Muscle of leg (tissue), 11 donors: ENCODE results near the gene PSMD13. TPM values are rescaled to one million over a fixed set of nuclear protein-coding genes. Genes with fewer than 3 reads are reported as not detected.
A peak's percentile ranks its signal among the peaks of the same experiment; 100 is the strongest.

ENCODE experiments used
- DNase-seq: peaks from one replicate; pipeline ENCODE4 v3.0.0; 2013
- H3K27ac ChIP-seq: one replicate; pipeline ENCODE4 v1.5.1; 2013; ENCODE audit warnings: mild to moderate bottlenecking, low read length, control low read depth
- H3K27me3 ChIP-seq: one replicate; pipeline ENCODE4 v1.6.1; 2013; ENCODE audit warnings: low read length; ENCODE audit not compliant: control insufficient read depth, insufficient read depth
- H3K36me3 ChIP-seq: one replicate; pipeline ENCODE4 v1.6.1; 2013; ENCODE audit warnings: low read length; ENCODE audit not compliant: control insufficient read depth, insufficient read depth
- H3K4me1 ChIP-seq: one replicate; pipeline ENCODE4 v1.6.1; 2013; ENCODE audit warnings: low read length; ENCODE audit not compliant: control insufficient read depth, insufficient read depth
- H3K4me3 ChIP-seq: one replicate; pipeline ENCODE4 v1.5.1; 2013; ENCODE audit warnings: low read length, control low read depth
- H3K9me3 ChIP-seq: replicated peaks from 2 replicates; pipeline ENCODE4 v1.6.1; 2013; ENCODE audit warnings: low read depth, low read length; ENCODE audit not compliant: control insufficient read depth
- WGBS: methylation state at CpG from one replicate; pipeline ENCODE4 v1.1.5; 2013; ENCODE audit warnings: missing lambda C conversion rate; ENCODE audit not compliant: insufficient coverage; 5-methylcytosine and 5-hydroxymethylcytosine counted together
- polyA plus RNA-seq, 8 donors: library from polyadenylated mRNA; unstranded; fragments of 120-200 nt; gene quantifications; one replicate each; pipeline versions ENCODE4 v1.2.1 to v1.2.3, GENCODE V29; 2013; ENCODE audit warnings: inconsistent platforms in 1 of 8, low replicate concordance in 1 of 8; ENCODE audit not compliant: insufficient read length in 8 of 8, insufficient read depth in 1 of 8
- total RNA-seq: library from RNA; stranded (reverse); fragments of 120-200 nt; gene quantifications from one replicate; pipeline ENCODE4 v1.2.4, GENCODE V29; 2013

Gene PSMD13
- total and polyA plus RNA-seq, 9 donors, result 82.6 to 115 (median 106) TPM

- 85% methylated on average over 14 of the region's 18 CpGs for WGBS
- no peak for DNase-seq
Observed at GRCh38 chr11:293271-293851, 56.6 kb downstream of the PSMD13 start.

GRCh38 chr11:293852-294661, 57.3 kb downstream of the PSMD13 start:
- Histone ChIP-seq H3K4me1 (peaks cover 18% of the 10 kb centered on the region), H3K27me3 (peaks cover 2% of the 10 kb centered on the region), H3K27ac (no peak overlapping the region), H3K4me3 (no peak overlapping the region), H3K9me3 (no peaks in the 10 kb centered on the region), H3K36me3 (peaks cover 6% of the 10 kb centered on the region)
- DNase-seq, result no peak
- 83% methylated on average over 18 of the region's 27 CpGs for WGBS

More at GRCh38 chr11:293271-293851, 56.6 kb downstream of the PSMD13 start:
- H3K36me3 ChIP-seq, result peaks cover 6% of the 10 kb centered on the region
- H3K4me3 ChIP-seq, result no peak overlapping the region
- H3K27ac ChIP-seq, result no peak overlapping the region
- peaks cover 4% of the 10 kb centered on the region for H3K27me3 ChIP-seq
- peaks cover 20% of the 10 kb centered on the region for H3K4me1 ChIP-seq
- no peaks in the 10 kb centered on the region for H3K9me3 ChIP-seq

DNA sequence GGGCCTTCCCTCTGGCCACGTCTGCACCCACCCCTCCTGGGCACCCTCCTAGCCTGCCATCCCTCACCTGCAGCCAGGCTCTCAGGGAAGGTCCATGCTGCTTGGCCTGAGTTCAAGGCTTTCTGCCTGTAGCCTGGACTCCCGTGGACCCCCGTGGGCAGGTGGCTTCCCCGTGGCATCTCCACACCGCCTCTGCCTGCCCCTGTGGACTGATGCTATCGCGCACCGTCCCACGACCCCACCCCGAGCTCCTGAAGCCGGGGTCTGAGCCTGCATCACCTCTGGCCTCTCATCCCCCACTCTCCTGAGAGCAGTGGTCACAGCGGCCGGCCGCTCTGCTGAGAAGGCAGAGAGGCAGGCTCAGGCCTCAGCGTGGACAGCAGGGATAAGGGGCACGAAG, 58.0 kb downstream of the PSMD13 start:
- no peak for DNase-seq
- Histone ChIP-seq H3K27me3 (peaks cover 3% of the 10 kb centered on the region), H3K9me3 (no peaks in the 10 kb centered on the region), H3K4me1 (peaks cover 15% of the 10 kb centered on the region), H3K27ac (no peak overlapping the region), H3K36me3 (peaks cover 6% of the 10 kb centered on the region), H3K4me3 (no peak overlapping the region)
- WGBS, result 83% methylated on average over 15 of the region's 16 CpGs

DNA sequence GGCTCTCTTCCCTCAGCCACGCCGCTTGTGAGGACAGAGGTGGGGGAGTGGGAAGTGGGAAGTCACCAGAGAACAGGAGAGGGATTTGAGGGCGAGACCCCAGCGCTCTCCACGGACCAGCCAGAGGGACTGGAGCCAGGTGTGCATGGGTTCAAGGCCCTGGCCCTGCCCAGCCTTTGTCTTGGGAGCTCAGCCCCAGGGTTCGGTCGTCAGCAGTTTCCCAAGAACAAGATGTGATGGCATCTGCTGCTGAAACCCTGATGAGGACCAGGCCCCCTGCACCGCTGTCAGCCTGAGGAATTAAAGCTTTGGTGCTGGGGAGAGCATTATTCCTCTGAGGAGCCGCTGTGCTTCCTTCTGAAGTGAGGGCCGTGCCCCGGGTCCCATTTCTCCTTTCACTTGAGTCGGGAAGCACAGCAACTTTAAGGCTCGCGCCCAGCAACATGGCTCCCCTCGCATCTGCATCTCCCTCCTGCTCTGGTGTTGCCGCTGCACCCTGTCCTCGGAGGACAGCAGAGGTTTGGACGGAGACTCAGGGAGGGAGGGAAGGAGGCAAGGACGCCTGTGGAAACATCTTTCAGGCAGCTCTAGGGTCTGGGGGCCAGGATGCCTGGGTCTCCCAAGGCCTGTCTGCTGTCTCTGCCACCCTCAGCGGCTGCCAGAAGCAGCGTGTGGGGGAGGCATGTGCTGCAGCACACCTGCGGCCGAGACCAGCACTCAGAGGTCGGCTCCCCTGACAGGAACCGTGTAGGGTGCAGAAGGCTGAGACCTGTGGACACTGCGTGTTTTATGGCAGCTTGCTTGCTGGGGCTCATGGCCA, 58.8 kb downstream of the PSMD13 start:
- H3K36me3 ChIP-seq, result peaks cover 6% of the 10 kb centered on the region
- no peak overlapping the region for H3K4me3 ChIP-seq
- H3K27ac ChIP-seq, result no peak overlapping the region
- no peak for DNase-seq
- peaks cover 15% of the 10 kb centered on the region for H3K4me1 ChIP-seq
- H3K27me3 ChIP-seq, result peaks cover 11% of the 10 kb centered on the region
- H3K9me3 ChIP-seq, result no peaks in the 10 kb centered on the region
- WGBS, result 56% methylated on average over 24 of the region's 26 CpGs

- peaks cover 13% of the 10 kb centered on the region for H3K27me3 ChIP-seq
- H3K9me3 ChIP-seq, result no peaks in the 10 kb centered on the region
- WGBS, result 77% methylated on average over 35 of the region's 35 CpGs
- H3K27ac ChIP-seq, result no peak overlapping the region
- H3K4me1 ChIP-seq, result peaks cover 15% of the 10 kb centered on the region
- no peak overlapping the region for H3K4me3 ChIP-seq
- peaks cover 6% of the 10 kb centered on the region for H3K36me3 ChIP-seq
- no peak for DNase-seq
Observed at GRCh38 chr11:296171-297050, 59.6 kb downstream of the PSMD13 start.

DNA sequence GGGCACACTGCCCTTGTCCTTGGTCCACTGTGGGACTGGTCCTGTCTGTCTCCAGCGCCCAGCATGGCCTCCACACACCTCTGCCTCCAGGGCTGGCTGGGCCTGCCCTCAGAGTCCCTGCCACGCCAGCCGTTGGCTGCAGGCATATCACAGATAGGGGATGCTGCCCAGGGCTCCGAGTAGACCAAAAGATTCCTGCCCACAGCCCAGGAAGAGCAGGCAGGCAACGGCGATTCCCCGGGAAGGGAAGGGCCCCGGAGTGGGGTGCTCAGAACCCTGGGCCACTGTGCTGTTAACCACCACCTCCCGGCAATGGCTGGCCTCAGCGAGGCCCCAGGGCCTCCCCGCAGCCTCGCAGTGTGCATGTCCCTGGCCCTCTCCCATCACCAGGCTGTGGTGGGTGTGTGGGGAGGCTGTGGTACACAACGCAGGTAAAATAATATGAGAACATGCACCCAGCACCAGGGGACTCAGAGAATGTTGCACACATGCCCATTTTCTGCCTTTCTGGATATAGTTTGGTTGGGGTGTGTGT, 60.3 kb downstream of the PSMD13 start:
- Histone ChIP-seq H3K36me3 (peaks cover 6% of the 10 kb centered on the region), H3K27me3 (peaks cover 13% of the 10 kb centered on the region), H3K9me3 (no peaks in the 10 kb centered on the region), H3K27ac (no peak overlapping the region), H3K4me3 (no peak overlapping the region), H3K4me1 (peaks cover 15% of the 10 kb centered on the region)
- no peak for DNase-seq
- 71% methylated on average over 7 of the region's 13 CpGs for WGBS

- peak; percentile 55 for DNase-seq
- peaks cover 15% of the 10 kb centered on the region for H3K4me1 ChIP-seq
- H3K36me3 ChIP-seq, result peaks cover 6% of the 10 kb centered on the region
- peaks cover 13% of the 10 kb centered on the region for H3K27me3 ChIP-seq
- no peak overlapping the region for H3K27ac ChIP-seq
- 40% methylated on average over 16 of the region's 26 CpGs for WGBS
- H3K4me3 ChIP-seq, result no peak overlapping the region
- H3K9me3 ChIP-seq, result no peaks in the 10 kb centered on the region
Observed at GRCh38 chr11:297586-298405, 61.0 kb downstream of the PSMD13 start.

GRCh38 chr11:298406-299065, 61.8 kb downstream of the PSMD13 start:
- 78% methylated on average over 13 of the region's 15 CpGs for WGBS
- no peak for DNase-seq
- H3K4me3 ChIP-seq, result no peak overlapping the region
- H3K9me3 ChIP-seq, result no peaks in the 10 kb centered on the region
- H3K36me3 ChIP-seq, result peaks cover 6% of the 10 kb centered on the region
- peaks cover 15% of the 10 kb centered on the region for H3K4me1 ChIP-seq
- no peak overlapping the region for H3K27ac ChIP-seq
- H3K27me3 ChIP-seq, result peaks cover 13% of the 10 kb centered on the region
